Measurements from ENCODE around the gene NOTCH1. TPM values are rescaled to one million over a fixed set of nuclear protein-coding genes. Genes with fewer than 3 reads are reported as not detected.
A peak's percentile ranks its signal among the peaks of the same experiment; 100 is the strongest.

Gene NOTCH1
- total RNA-seq = 108 and 113 TPM in 2 replicates

GRCh38 chr9:136545965-136546696, at the start of gene NOTCH1:
Gene NOTCH1 (minus strand): TSS chr9:136546048. CDS start chr9:136545786, 262 bp downstream.
- no peaks in the 10 kb centered on the region for H3K9me3 Mint-ChIP-seq
- no peaks in the 10 kb centered on the region for H3K27me3 Mint-ChIP-seq
- H3K27ac Mint-ChIP-seq = peak within 1 kb of the TSS; percentile 94
- peaks cover 20% of the 10 kb centered on the region for H3K36me3 Mint-ChIP-seq (ENCODE audit: low read depth)
- intact Hi-C loops (cut with micrococcal nuclease) = loop anchor here (2.0 to 10.0 kb wide), 3 partner anchors 89 to 337 kb away; partner anchors contain the start of genes ENTR1 and PMPCA
- DNase-seq = peak; percentile 96
- H3K4me1 Mint-ChIP-seq = peaks cover 13% of the 10 kb centered on the region
- peak within 1 kb of the TSS; percentile 95 for H3K4me3 Mint-ChIP-seq

GRCh38 chr9:136594492-136594891, 48.6 kb upstream of the NOTCH1 start:
- Mint-ChIP-seq H3K27ac (no peak overlapping the region), H3K27me3 (no peaks in the 10 kb centered on the region), H3K36me3 (ENCODE audit: low read depth) (no peaks in the 10 kb centered on the region), H3K9me3 (no peaks in the 10 kb centered on the region), H3K4me3 (no peak overlapping the region), H3K4me1 (no peaks in the 10 kb centered on the region)
- intact Hi-C loops (cut with micrococcal nuclease) = no loop called here
- DNase-seq = no peak

- H3K27ac Mint-ChIP-seq = no peak overlapping the region
- H3K27me3 Mint-ChIP-seq = no peaks in the 10 kb centered on the region
- DNase-seq = no peak
- H3K4me3 Mint-ChIP-seq = no peak overlapping the region
- H3K4me1 Mint-ChIP-seq = peaks cover 6% of the 10 kb centered on the region
- no peaks in the 10 kb centered on the region for H3K36me3 Mint-ChIP-seq (ENCODE audit: low read depth)
- intact Hi-C loops (cut with micrococcal nuclease) = no loop called here
- H3K9me3 Mint-ChIP-seq = no peaks in the 10 kb centered on the region
These were observed 47.7 kb upstream of the NOTCH1 start for GRCh38 chr9:136593581-136593980.

GRCh38 chr9:136592666-136593065, 46.8 kb upstream of the NOTCH1 start:
- Mint-ChIP-seq H3K4me1 (peaks cover 13% of the 10 kb centered on the region), H3K9me3 (no peaks in the 10 kb centered on the region), H3K4me3 (no peak overlapping the region), H3K27ac (no peak overlapping the region), H3K27me3 (no peaks in the 10 kb centered on the region), H3K36me3 (ENCODE audit: low read depth) (no peaks in the 10 kb centered on the region)
- intact Hi-C loops (cut with micrococcal nuclease) = no loop called here
- DNase-seq = no peak

- no peak overlapping the region for H3K27ac Mint-ChIP-seq
- H3K4me1 Mint-ChIP-seq = peaks cover 13% of the 10 kb centered on the region
- no peaks in the 10 kb centered on the region for H3K36me3 Mint-ChIP-seq (ENCODE audit: low read depth)
- no peak overlapping the region for H3K4me3 Mint-ChIP-seq
- H3K9me3 Mint-ChIP-seq = no peaks in the 10 kb centered on the region
- intact Hi-C loops (cut with micrococcal nuclease) = no loop called here
- H3K27me3 Mint-ChIP-seq = no peaks in the 10 kb centered on the region
- DNase-seq = no peak
These were observed 45.2 kb upstream of the NOTCH1 start for GRCh38 chr9:136590821-136591752.

GRCh38 chr9:136589766-136590763, 44.2 kb upstream of the NOTCH1 start:
- H3K4me1 Mint-ChIP-seq = peaks cover 13% of the 10 kb centered on the region

GRCh38 chr9:136588663-136589464, 43.0 kb upstream of the NOTCH1 start:
- no peak overlapping the region for H3K4me3 Mint-ChIP-seq
- intact Hi-C loops (cut with micrococcal nuclease) = no loop called here
- H3K36me3 Mint-ChIP-seq (ENCODE audit: low read depth) = no peaks in the 10 kb centered on the region
- no peaks in the 10 kb centered on the region for H3K9me3 Mint-ChIP-seq
- H3K4me1 Mint-ChIP-seq = peaks cover 13% of the 10 kb centered on the region
- peak overlapping the region; percentile 51 for H3K27ac Mint-ChIP-seq
- no peaks in the 10 kb centered on the region for H3K27me3 Mint-ChIP-seq
- no peak for DNase-seq

More at GRCh38 chr9:136589766-136590763, 44.2 kb upstream of the NOTCH1 start:
- no peaks in the 10 kb centered on the region for H3K9me3 Mint-ChIP-seq
- H3K27ac Mint-ChIP-seq = no peak overlapping the region
- H3K4me3 Mint-ChIP-seq = no peak overlapping the region
- intact Hi-C loops (cut with micrococcal nuclease) = no loop called here
- no peaks in the 10 kb centered on the region for H3K36me3 Mint-ChIP-seq (ENCODE audit: low read depth)
- DNase-seq = no peak
- H3K27me3 Mint-ChIP-seq = no peaks in the 10 kb centered on the region

- no peak for DNase-seq
- Mint-ChIP-seq H3K9me3 (no peaks in the 10 kb centered on the region), H3K4me3 (no peak overlapping the region), H3K27me3 (no peaks in the 10 kb centered on the region), H3K27ac (peak overlapping the region; percentile 51), H3K4me1 (peaks cover 13% of the 10 kb centered on the region), H3K36me3 (ENCODE audit: low read depth) (no peaks in the 10 kb centered on the region)
- intact Hi-C loops (cut with micrococcal nuclease) = no loop called here
These were observed 42.3 kb upstream of the NOTCH1 start for GRCh38 chr9:136587944-136588662.

- H3K4me1 Mint-ChIP-seq = peaks cover 13% of the 10 kb centered on the region
- no peak for DNase-seq
- intact Hi-C loops (cut with micrococcal nuclease) = no loop called here
- no peak overlapping the region for H3K27ac Mint-ChIP-seq
- no peaks in the 10 kb centered on the region for H3K36me3 Mint-ChIP-seq (ENCODE audit: low read depth)
- no peak overlapping the region for H3K4me3 Mint-ChIP-seq
- no peaks in the 10 kb centered on the region for H3K9me3 Mint-ChIP-seq
- H3K27me3 Mint-ChIP-seq = no peaks in the 10 kb centered on the region
These were observed 41.5 kb upstream of the NOTCH1 start for GRCh38 chr9:136587145-136587943.

- no peak for DNase-seq
- H3K9me3 Mint-ChIP-seq = no peaks in the 10 kb centered on the region
- no peak overlapping the region for H3K4me3 Mint-ChIP-seq
- no peaks in the 10 kb centered on the region for H3K27me3 Mint-ChIP-seq
- H3K4me1 Mint-ChIP-seq = peaks cover 13% of the 10 kb centered on the region
- no peaks in the 10 kb centered on the region for H3K36me3 Mint-ChIP-seq (ENCODE audit: low read depth)
- no peak overlapping the region for H3K27ac Mint-ChIP-seq
- intact Hi-C loops (cut with micrococcal nuclease) = no loop called here
These were observed 40.6 kb upstream of the NOTCH1 start for GRCh38 chr9:136586391-136586953.

- peaks cover 13% of the 10 kb centered on the region for H3K4me1 Mint-ChIP-seq
- no peaks in the 10 kb centered on the region for H3K9me3 Mint-ChIP-seq
- H3K4me3 Mint-ChIP-seq = no peak overlapping the region
- intact Hi-C loops (cut with micrococcal nuclease) = no loop called here
- H3K27ac Mint-ChIP-seq = no peak overlapping the region
- H3K36me3 Mint-ChIP-seq (ENCODE audit: low read depth) = no peaks in the 10 kb centered on the region
- no peak for DNase-seq
- no peaks in the 10 kb centered on the region for H3K27me3 Mint-ChIP-seq
These were observed 39.8 kb upstream of the NOTCH1 start for GRCh38 chr9:136585531-136586120.
